SK-N-SH (cell line): ENCODE data around the gene NUAK2. TPM values are rescaled to one million over a fixed set of nuclear protein-coding genes. Genes with fewer than 3 reads are reported as not detected.

Source experiments
- CTCF ChIA-PET: fragments of 300-600, 350-600 bp; formaldehyde crosslinking; extraction: SDS; loops from one replicate; lab custom pipeline; 2021; lab: Yijun Ruan, JAX
- POLR2A ChIA-PET: fragments of 350-600 bp; sonication (Branson Sonifier 250); formaldehyde crosslinking; extraction: SDS; loops from one replicate; lab custom pipeline; 2020; ENCODE audit warnings: antibody characterized with exemption, inconsistent platforms; lab: Yijun Ruan, JAX
- DNase-seq: peaks from one replicate; pipeline ENCODE4 v3.0.0; 2012
- H2AFZ ChIP-seq: fragments of 200-600 bp; sonication (generic); 2 replicates; pipeline ENCODE4 v1.8.1; 2016; ENCODE audit warnings: antibody characterized with exemption, mild to moderate bottlenecking, low read depth
- H3F3A ChIP-seq: fragments of 200-600 bp; sonication (generic); replicated peaks from 2 replicates; pipeline ENCODE3; 2016; ENCODE audit warnings: antibody characterized with exemption, mild to moderate bottlenecking; ENCODE audit not compliant: insufficient read depth
- H3K27ac ChIP-seq, 2 experiments: fragments of 200-500 bp in 1 of 2; fragments of 200-600 bp in 1 of 2; sonication (Bioruptor generic) in 1 of 2; sonication (generic), shearing (Covaris generic) in 1 of 2; 2 replicates each; pipeline versions ENCODE4 v1.5.1 to v1.6.1; 2014 to 2016; ENCODE audit warnings: low read depth in 2 of 2, inconsistent platforms in 1 of 2, low read length in 1 of 2, mild to moderate bottlenecking in 1 of 2, mixed read lengths in 1 of 2
- H3K27me3 ChIP-seq: fragments of 200-600 bp; sonication (generic), shearing (Covaris generic); 2 replicates; pipeline ENCODE4 v1.6.1; 2016; ENCODE audit warnings: mixed run types; ENCODE audit not compliant: insufficient read depth
- H3K36me3 ChIP-seq, 2 experiments: fragments of 200-500 bp in 1 of 2; fragments of 200-600 bp in 1 of 2; sonication (Bioruptor generic) in 1 of 2; sonication (generic) in 1 of 2; replicated peaks in 1 of 2; 2 replicates each; pipeline versions ENCODE3 to v1.5.1; 2014 to 2016; ENCODE audit warnings: low read length in 1 of 2, mild to moderate bottlenecking in 1 of 2; ENCODE audit not compliant: insufficient read depth in 2 of 2, control insufficient read depth in 1 of 2
- H3K4me1 ChIP-seq, 2 experiments: fragments of 200-500 bp in 1 of 2; fragments of 200-600 bp in 1 of 2; sonication (Bioruptor generic) in 1 of 2; sonication (generic), shearing (Covaris generic) in 1 of 2; 2 replicates each; pipeline versions ENCODE4 v1.5.1 to v1.6.1; 2014 to 2016; ENCODE audit warnings: low read depth in 1 of 2, low read length in 1 of 2, mixed run types in 1 of 2; ENCODE audit not compliant: insufficient read depth in 2 of 2, control insufficient read depth in 1 of 2
- H3K4me2 ChIP-seq: fragments of 200-600 bp; sonication (generic), shearing (Covaris generic); 2 replicates; pipeline ENCODE4 v1.6.1; 2017; ENCODE audit warnings: mixed run types
- H3K4me3 ChIP-seq, 2 experiments: fragments of 200-500 bp in 1 of 2; fragments of 200-600 bp in 1 of 2; sonication (Bioruptor generic) in 1 of 2; sonication (generic), shearing (Covaris generic) in 1 of 2; 2 replicates each; pipeline versions ENCODE4 v1.5.1 to v1.8.1; 2014 to 2016; ENCODE audit warnings: low read depth in 2 of 2, inconsistent platforms in 1 of 2, low read length in 1 of 2, mild to moderate bottlenecking in 1 of 2, mixed read lengths in 1 of 2, moderate library complexity in 1 of 2
- H3K79me2 ChIP-seq: fragments of 200-600 bp; sonication (generic); 2 replicates; pipeline ENCODE4 v1.8.1; 2017; ENCODE audit warnings: mild to moderate bottlenecking; ENCODE audit not compliant: insufficient read depth
- H3K9ac ChIP-seq: fragments of 200-600 bp; sonication (generic); 2 replicates; pipeline ENCODE4 v1.6.1; 2017; ENCODE audit warnings: mixed run types
- H3K9me2 ChIP-seq: fragments of 200-600 bp; sonication (generic); 2 replicates; pipeline ENCODE4 v1.6.1; 2017; ENCODE audit warnings: mixed run types
- H3K9me3 ChIP-seq: fragments of 200-600 bp; sonication (generic); 2 replicates; pipeline ENCODE4 v1.6.1; 2017; ENCODE audit warnings: mixed run types, mild to moderate bottlenecking, moderate library complexity
- H4K20me1 ChIP-seq: fragments of 200-600 bp; sonication (generic); 2 replicates; pipeline ENCODE4 v1.6.1; 2017; ENCODE audit warnings: mild to moderate bottlenecking, mixed run types; ENCODE audit not compliant: insufficient read depth
- CHD2 ChIP-seq: fragments of 150-350 bp; IDR thresholded peaks from 2 replicates; pipeline ENCODE4 v1.6.1; 2018; ENCODE audit warnings: low read length; ENCODE audit not compliant: partially characterized antibody
- ELF1 ChIP-seq: IDR thresholded peaks from 2 replicates; pipeline ENCODE4 v1.4.0; 2012
- EZH2phosphoT487 ChIP-seq: fragments of 200-600 bp; sonication (generic); IDR thresholded peaks from 2 replicates; pipeline ENCODE4 v1.6.1; 2017; ENCODE audit warnings: low read depth, mixed run types, mild to moderate bottlenecking, antibody characterized with exemption, moderate library complexity, borderline replicate concordance
- FOSL2 ChIP-seq: IDR thresholded peaks from 2 replicates; pipeline ENCODE4 v1.4.0; 2012; ENCODE audit warnings: low read depth, mild to moderate bottlenecking, moderate library complexity, borderline replicate concordance
- GABPA ChIP-seq: IDR thresholded peaks from 2 replicates; pipeline ENCODE4 v1.4.0; 2012; ENCODE audit warnings: low read depth, mild to moderate bottlenecking
- GATA2 ChIP-seq: sonication (generic); formaldehyde crosslinking; IDR thresholded peaks from 2 replicates; pipeline ENCODE4 v1.5.0; 2020; ENCODE audit warnings: mild to moderate bottlenecking, missing genetic modification reagents
- MAX ChIP-seq: IDR thresholded peaks from 2 replicates; pipeline ENCODE4 v1.4.0; 2012; ENCODE audit warnings: low read depth
- MEF2A ChIP-seq: IDR thresholded peaks from 2 replicates; pipeline ENCODE4 v1.4.0; 2012; ENCODE audit warnings: low read depth, borderline replicate concordance
- MXI1 ChIP-seq: IDR thresholded peaks from 2 replicates; pipeline ENCODE4 v1.6.1; 2012; ENCODE audit warnings: mild to moderate bottlenecking, low read depth, low read length, improper control_type of control experiment
- NFIC ChIP-seq: IDR thresholded peaks from 2 replicates; pipeline ENCODE4 v1.4.0; 2012; ENCODE audit warnings: borderline replicate concordance
- NRF1 ChIP-seq: IDR thresholded peaks from 2 replicates; pipeline ENCODE4 v1.6.1; 2012; ENCODE audit warnings: low read depth, mild to moderate bottlenecking, low read length
- PBX3 ChIP-seq: IDR thresholded peaks from 2 replicates; pipeline ENCODE4; 2012
- POLR2AphosphoS5 ChIP-seq: IDR thresholded peaks from 2 replicates; pipeline ENCODE4 v1.6.1; 2012; ENCODE audit warnings: low read depth, low read length
- RAD21 ChIP-seq: IDR thresholded peaks from 2 replicates; pipeline ENCODE4 v1.6.1; 2012; ENCODE audit warnings: mild to moderate bottlenecking, low read length
- RFX5 ChIP-seq: IDR thresholded peaks from 2 replicates; pipeline ENCODE4 v1.6.1; 2012; ENCODE audit warnings: mild to moderate bottlenecking, improper control_type of control experiment, low read length
- RXRA ChIP-seq: IDR thresholded peaks from 2 replicates; pipeline ENCODE4 v1.4.0; 2012; ENCODE audit warnings: low read depth, mild to moderate bottlenecking, borderline replicate concordance
- SMC3 ChIP-seq: IDR thresholded peaks from 2 replicates; pipeline ENCODE4 v1.6.1; 2012; ENCODE audit warnings: low read depth, low read length, improper control_type of control experiment
- TAF1 ChIP-seq: IDR thresholded peaks from 2 replicates; pipeline ENCODE4 v1.6.1; 2012; ENCODE audit warnings: low read depth, mild to moderate bottlenecking, low read length, moderate library complexity, borderline replicate concordance
- TCF12 ChIP-seq: IDR thresholded peaks from 2 replicates; pipeline ENCODE4 v1.4.0; 2012
- TEAD4 ChIP-seq: IDR thresholded peaks from 2 replicates; pipeline ENCODE4 v1.4.0; 2012; ENCODE audit warnings: mild to moderate bottlenecking, borderline replicate concordance; ENCODE audit not compliant: insufficient read depth
- USF1 ChIP-seq: IDR thresholded peaks from 2 replicates; pipeline ENCODE4 v1.4.0; 2012; ENCODE audit warnings: low read depth, borderline replicate concordance
- YY1 ChIP-seq: IDR thresholded peaks from 2 replicates; pipeline ENCODE4 v1.4.0; 2012; ENCODE audit warnings: low read depth, mild to moderate bottlenecking
- WGBS: methylation state at CpG from one replicate; pipeline ENCODE4 v1.1.6; 2017; ENCODE audit warnings: low lambda C conversion rate; 5-methylcytosine and 5-hydroxymethylcytosine counted together
- polyA plus RNA-seq, 3 experiments: library from polyadenylated mRNA; depleted of rRNA; stranded (reverse); fragments of >200 nt; gene quantifications; 2 replicates each; pipeline ENCODE4 v1.2.3, GENCODE V29; 2012
- TF ChIP-seq, protein P1 (sequence below): fragments of 150-350 bp; IDR thresholded peaks from 2 replicates; pipeline ENCODE4 v1.6.1; 2017; ENCODE audit warnings: antibody characterized with exemption, low read length, low read depth, borderline replicate concordance
- TF ChIP-seq, protein P2 (sequence below): fragments of 150-350 bp; IDR thresholded peaks from 2 replicates; pipeline ENCODE4 v1.6.1; 2016; ENCODE audit warnings: mild to moderate bottlenecking, low read depth, low read length

Gene NUAK2
- polyA plus RNA-seq, 1 of the 3 experiments (the other 2 are of a cell fraction) = 11.1 TPM

GRCh38 chr1:205284420-205285144 is 37.0 kb downstream of the NUAK2 start (continued):
- TF ChIP-seq GABPA (no peak), RXRA (peak; percentile 45; the same call in 1 of the 2 replicates), FOSL2 (peak; percentile 97), GATA2 (CRISPR knock-in tag) (no peak), RAD21 (no peak), MXI1 (no peak), NFIC (peak; percentile 68), RFX5 (no peak), EZH2phosphoT487 (no peak)
- TF ChIP-seq, protein P1, sequence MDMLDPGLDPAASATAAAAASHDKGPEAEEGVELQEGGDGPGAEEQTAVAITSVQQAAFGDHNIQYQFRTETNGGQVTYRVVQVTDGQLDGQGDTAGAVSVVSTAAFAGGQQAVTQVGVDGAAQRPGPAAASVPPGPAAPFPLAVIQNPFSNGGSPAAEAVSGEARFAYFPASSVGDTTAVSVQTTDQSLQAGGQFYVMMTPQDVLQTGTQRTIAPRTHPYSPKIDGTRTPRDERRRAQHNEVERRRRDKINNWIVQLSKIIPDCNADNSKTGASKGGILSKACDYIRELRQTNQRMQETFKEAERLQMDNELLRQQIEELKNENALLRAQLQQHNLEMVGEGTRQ = no peak

DNA sequence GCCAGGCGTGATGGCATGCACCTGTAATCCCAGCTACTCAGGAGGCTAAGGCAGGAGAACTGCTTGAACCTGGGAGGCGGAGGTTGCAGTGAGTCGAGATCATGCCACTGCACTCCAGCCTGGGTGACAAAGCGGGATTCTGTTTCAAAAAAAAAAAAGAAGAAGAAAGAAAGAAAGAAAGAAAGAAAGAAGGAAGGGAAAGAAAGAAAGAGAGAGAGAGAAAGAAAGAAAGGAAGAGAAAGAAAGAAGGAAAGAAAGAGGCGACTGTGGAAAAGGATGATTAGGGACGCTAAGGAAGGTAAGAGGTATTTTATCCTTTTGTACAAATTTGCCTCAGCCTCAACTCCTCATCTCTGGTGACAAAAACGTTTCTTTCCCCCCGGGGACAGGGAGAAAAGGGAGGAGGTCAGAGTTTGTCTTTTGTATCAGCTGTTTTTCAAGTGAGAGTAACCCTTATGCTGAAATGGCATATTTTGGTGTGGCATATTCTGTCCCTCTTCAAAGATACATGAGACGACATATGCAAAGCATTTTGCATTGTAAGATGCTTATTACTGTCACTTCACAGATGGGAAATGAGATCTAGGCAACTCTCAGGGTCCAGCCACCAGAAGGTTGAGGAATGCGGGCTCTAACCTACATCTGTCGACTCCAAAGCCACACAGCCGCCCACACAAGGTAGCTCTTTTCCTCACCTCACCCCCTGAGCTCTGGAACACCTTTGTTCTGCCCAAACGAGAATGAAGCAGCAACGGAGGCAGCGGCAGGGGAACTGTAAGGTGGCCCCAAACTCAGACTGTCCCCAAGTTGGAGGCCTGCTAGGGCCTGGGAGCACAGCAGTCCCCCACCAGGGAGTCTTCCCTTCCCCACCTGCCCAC is 38.0 kb downstream of the NUAK2 start:
- Histone ChIP-seq H3F3A (peaks cover 16% of the 10 kb centered on the region), H3K9me3 (no peaks in the 10 kb centered on the region), H3K9ac (peak overlapping the region; percentile 57; the same call in 1 of the 2 replicates), H3K4me1 (peaks cover 8 to 32% of the 10 kb centered on the region in 2 experiments; a peak in 3 of 4 replicates), H3K27me3 (no peaks in the 10 kb centered on the region), H3K27ac (peak overlapping the region in 1 of 2 experiments; percentile 82; a peak in 1 of 4 replicates), H2AFZ (0 out of 2 replicates have a peak overlapping the region, but pooled peaks have one; percentile 6), H3K36me3 (no peaks in the 10 kb centered on the region), H3K9me2 (no peaks in the 10 kb centered on the region), H3K79me2 (no peaks in the 10 kb centered on the region), H3K4me3 (no peak overlapping the region), H4K20me1 (no peaks in the 10 kb centered on the region), H3K4me2 (peak overlapping the region; percentile 44; the same call in 1 of the 2 replicates)
- TF ChIP-seq MXI1 (no peak), SMC3 (no peak), NRF1 (no peak), YY1 (no peak), MEF2A (no peak), USF1 (no peak), MAX (no peak), TAF1 (no peak), FOSL2 (no peak), TEAD4 (no peak), CHD2 (no peak), RAD21 (no peak), ELF1 (no peak), GATA2 (CRISPR knock-in tag) (no peak), TCF12 (no peak), POLR2AphosphoS5 (no peak), RXRA (no peak), PBX3 (no peak)
- TF ChIP-seq, protein P2, sequence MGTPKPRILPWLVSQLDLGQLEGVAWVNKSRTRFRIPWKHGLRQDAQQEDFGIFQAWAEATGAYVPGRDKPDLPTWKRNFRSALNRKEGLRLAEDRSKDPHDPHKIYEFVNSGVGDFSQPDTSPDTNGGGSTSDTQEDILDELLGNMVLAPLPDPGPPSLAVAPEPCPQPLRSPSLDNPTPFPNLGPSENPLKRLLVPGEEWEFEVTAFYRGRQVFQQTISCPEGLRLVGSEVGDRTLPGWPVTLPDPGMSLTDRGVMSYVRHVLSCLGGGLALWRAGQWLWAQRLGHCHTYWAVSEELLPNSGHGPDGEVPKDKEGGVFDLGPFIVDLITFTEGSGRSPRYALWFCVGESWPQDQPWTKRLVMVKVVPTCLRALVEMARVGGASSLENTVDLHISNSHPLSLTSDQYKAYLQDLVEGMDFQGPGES = no peak
- TF ChIP-seq, protein P1 = no peak
- DNase-seq = no peak
- 83% methylated on average over 15 of the region's 15 CpGs for WGBS
- CTCF ChIA-PET = interaction anchor here (1.5 to 38.3 kb wide), 3 partner anchors 8 to 31 kb away, joined by 3 to 1368 read pairs (median 86); partner anchors contain the start of gene NUAK2
- POLR2A ChIA-PET = no interaction called here
